ENCODE measurements around the gene MCAM. TPM values are rescaled to one million over a fixed set of nuclear protein-coding genes. Genes with fewer than 3 reads are reported as not detected.

The MCAM gene
- total and polyA plus RNA-seq, 2 donors (not counting 3 experiments of a cell fraction or from before 2014, with no cell fraction given): 1,027 to 2,543 TPM

DNA sequence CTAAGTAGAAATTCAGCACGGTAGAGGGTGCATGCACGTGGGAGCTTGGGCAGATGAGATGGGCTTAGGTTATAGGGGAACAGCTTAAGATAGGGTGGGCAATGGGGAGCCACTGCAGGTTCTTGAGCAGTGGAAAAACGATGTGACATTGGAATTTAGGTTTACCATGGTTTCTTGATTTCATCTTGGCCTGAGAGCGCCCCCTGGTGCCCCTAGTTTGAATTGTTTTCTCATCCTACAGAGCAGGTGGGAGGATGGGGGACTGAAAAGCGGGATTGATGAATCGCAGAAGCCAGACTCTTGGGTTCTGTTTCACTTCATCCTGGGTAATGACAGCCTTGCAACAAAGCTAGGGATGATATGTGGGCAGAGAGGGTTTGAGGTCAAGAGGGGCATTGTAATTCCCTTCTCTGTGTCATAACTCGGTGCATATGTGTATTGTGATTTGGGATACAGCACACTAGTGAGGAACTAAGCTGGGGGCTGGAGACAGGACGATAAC is 6.7 kb upstream of the MCAM start:
- H3K36me3 ChIP-seq (ENCODE audit: control insufficient read depth in 2 of 2, extremely low read depth in 1 of 2, insufficient read depth in 2 of 2, low read length in 2 of 2): no peaks in the 10 kb centered on the region
- no peak overlapping the region for H3K9ac ChIP-seq (replicated peaks; ENCODE audit: extremely low read depth, insufficient read depth, low read length)
- FAIRE-seq (peak; percentile 76), DNase-seq (ENCODE audit: low read depth, low spot score) (peak; percentile 76)
- peaks cover 39% of the 10 kb centered on the region for H3K4me1 ChIP-seq (ENCODE audit: control insufficient read depth, extremely low read depth, insufficient read depth, low read length)
- no TSS peak for BruUV-seq (replicated peaks)
- H3K27ac ChIP-seq (ENCODE audit: insufficient read depth, low read depth, low read length): no peak overlapping the region
- no peak overlapping the region for H2AFZ ChIP-seq (ENCODE audit: low read depth, low read length)
- CTCF ChIA-PET: interaction anchor here (0.7 to 15.9 kb wide), 23 partner anchors 8 to 258 kb away, joined by 3 to 301 read pairs (median 4); partner anchors contain the start of genes C1QTNF5, CBL, DPAGT1 and NLRX1
- TF ChIP-seq JUN (IDR thresholded peaks at IDR 0.05; ENCODE audit: borderline replicate concordance, insufficient read depth, insufficient read length, low read depth): no peak
- no peak for TF ChIP-seq MYC (IDR thresholded peaks at IDR 0.05; ENCODE audit: low read depth, low read length)
- no peak for TF ChIP-seq EZH2 (IDR thresholded peaks at IDR 0.05; ENCODE audit: borderline replicate concordance, low read depth, low read length, severe bottlenecking)
- TF ChIP-seq GATA2 (IDR thresholded peaks at IDR 0.05; ENCODE audit: insufficient read depth, insufficient read length, low read depth, low read length): no peak
- no peak for TF ChIP-seq FOS (IDR thresholded peaks at IDR 0.05; ENCODE audit: borderline replicate concordance, insufficient read depth, low read length)
- no peak for TF ChIP-seq POLR2AphosphoS5 (IDR thresholded peaks at IDR 0.05; ENCODE audit: insufficient read depth, low read depth, low read length)
- TF ChIP-seq, protein P1, sequence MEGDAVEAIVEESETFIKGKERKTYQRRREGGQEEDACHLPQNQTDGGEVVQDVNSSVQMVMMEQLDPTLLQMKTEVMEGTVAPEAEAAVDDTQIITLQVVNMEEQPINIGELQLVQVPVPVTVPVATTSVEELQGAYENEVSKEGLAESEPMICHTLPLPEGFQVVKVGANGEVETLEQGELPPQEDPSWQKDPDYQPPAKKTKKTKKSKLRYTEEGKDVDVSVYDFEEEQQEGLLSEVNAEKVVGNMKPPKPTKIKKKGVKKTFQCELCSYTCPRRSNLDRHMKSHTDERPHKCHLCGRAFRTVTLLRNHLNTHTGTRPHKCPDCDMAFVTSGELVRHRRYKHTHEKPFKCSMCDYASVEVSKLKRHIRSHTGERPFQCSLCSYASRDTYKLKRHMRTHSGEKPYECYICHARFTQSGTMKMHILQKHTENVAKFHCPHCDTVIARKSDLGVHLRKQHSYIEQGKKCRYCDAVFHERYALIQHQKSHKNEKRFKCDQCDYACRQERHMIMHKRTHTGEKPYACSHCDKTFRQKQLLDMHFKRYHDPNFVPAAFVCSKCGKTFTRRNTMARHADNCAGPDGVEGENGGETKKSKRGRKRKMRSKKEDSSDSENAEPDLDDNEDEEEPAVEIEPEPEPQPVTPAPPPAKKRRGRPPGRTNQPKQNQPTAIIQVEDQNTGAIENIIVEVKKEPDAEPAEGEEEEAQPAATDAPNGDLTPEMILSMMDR (IDR thresholded peaks at IDR 0.05; ENCODE audit: extremely low read depth in 1 of 2, insufficient read depth in 1 of 2, low read depth in 1 of 2, low read length in 2 of 2): peak; percentile 80 to 86
- TF ChIP-seq POLR2A (IDR thresholded peaks at IDR 0.05; ENCODE audit: low read depth, low read length): no peak
- POLR2A ChIA-PET: interaction anchor here (0.6 kb wide), 1 partner anchor 15 kb away, joined by 3 read pairs; no protein-coding TSS in a partner anchor
- H3K9me1 ChIP-seq (replicated peaks; ENCODE audit: control insufficient read depth, extremely low read depth, insufficient read depth, low read length): no peaks in the 10 kb centered on the region
- no peak overlapping the region for H3K4me3 ChIP-seq (replicated peaks in 1 of 3; ENCODE audit: insufficient read depth in 1 of 3, low read depth in 1 of 3, low read length in 3 of 3)
- dilution Hi-C loops (cut with MboI; ENCODE audit: extremely low pct_ligation_motif_present, low sequenced_read_pairs) (no loop called here), intact Hi-C loops (cut with micrococcal nuclease) (loop anchor here (1.0 kb wide), 5 partner anchors 8 to 178 kb away; partner anchors contain the start of genes CBL and NLRX1)
- H3K27me3 ChIP-seq (ENCODE audit: control insufficient read depth in 2 of 2, insufficient read depth in 2 of 2, low read length in 2 of 2): no peaks in the 10 kb centered on the region
- no peaks in the 10 kb centered on the region for H3K79me2 ChIP-seq (ENCODE audit: control insufficient read depth, insufficient read depth, low read length)
- no peaks in the 10 kb centered on the region for H3K9me3 ChIP-seq (replicated peaks; ENCODE audit: control insufficient read depth, insufficient read depth, low read length)
- no peaks in the 10 kb centered on the region for H4K20me1 ChIP-seq (replicated peaks; ENCODE audit: control insufficient read depth, extremely low read depth, insufficient read depth, low read length)
- H3K4me2 ChIP-seq (ENCODE audit: insufficient read depth, low read length): no peak overlapping the region

All from endothelial cell of umbilical vein (primary cell).